Measurements from ENCODE around the gene MUC4.
"Not testable (repeated sequence)": the region's sequence is repeated elsewhere in the genome, so short reads cannot be mapped to it uniquely, and the experiment has no call there.

The MUC4 gene

GRCh38 chr3:195762249-195762585, 49.5 kb downstream of the MUC4 start:
- DNase-seq (ENCODE audit: low read depth in 1 of 2, low spot score in 1 of 2) = no peak

DNA sequence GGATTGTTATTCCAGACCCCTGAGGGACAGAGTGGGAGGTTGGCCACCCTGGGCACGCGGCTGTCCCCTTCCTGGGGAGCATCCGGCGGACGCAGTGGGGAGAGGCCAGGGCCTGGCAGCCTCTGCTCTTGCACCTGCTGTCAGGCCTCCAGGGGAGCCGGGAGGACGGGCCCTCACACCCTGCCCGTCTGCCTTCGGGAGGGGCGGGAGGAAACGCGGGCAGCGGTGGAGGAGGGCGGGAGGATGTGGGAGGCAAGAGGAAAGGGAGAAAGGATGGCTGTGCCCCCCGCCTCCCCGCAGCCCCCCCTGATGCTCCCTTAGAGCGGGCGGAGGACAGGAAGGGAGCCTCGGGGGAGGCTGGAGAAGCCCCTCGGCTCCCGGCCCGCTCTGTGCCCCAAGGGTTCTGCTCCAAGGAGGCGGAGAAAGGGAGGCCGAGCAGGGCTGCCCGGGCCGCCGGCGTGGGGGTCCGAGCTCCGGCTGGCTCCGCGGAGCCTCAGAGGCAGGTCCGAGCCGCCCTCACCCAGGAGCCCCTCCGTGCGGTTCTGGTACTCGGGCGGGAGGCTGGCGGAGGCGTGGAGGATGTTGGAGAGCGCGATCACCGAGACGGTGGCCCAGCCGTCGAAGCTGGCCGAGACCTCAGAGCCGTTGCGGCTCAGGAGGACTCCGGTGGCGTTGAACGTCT, 50.0 kb downstream of the MUC4 start:
- DNase-seq (ENCODE audit: low read depth in 1 of 2, low spot score in 1 of 2) = no peak

GRCh38 chr3:195761123-195761566, 50.6 kb downstream of the MUC4 start:
- DNase-seq (ENCODE audit: low read depth in 1 of 2, low spot score in 1 of 2) = no peak

- no peak for DNase-seq (ENCODE audit: low read depth in 1 of 2, low spot score in 1 of 2)
These were observed 51.2 kb downstream of the MUC4 start for GRCh38 chr3:195760345-195761122.

DNA sequence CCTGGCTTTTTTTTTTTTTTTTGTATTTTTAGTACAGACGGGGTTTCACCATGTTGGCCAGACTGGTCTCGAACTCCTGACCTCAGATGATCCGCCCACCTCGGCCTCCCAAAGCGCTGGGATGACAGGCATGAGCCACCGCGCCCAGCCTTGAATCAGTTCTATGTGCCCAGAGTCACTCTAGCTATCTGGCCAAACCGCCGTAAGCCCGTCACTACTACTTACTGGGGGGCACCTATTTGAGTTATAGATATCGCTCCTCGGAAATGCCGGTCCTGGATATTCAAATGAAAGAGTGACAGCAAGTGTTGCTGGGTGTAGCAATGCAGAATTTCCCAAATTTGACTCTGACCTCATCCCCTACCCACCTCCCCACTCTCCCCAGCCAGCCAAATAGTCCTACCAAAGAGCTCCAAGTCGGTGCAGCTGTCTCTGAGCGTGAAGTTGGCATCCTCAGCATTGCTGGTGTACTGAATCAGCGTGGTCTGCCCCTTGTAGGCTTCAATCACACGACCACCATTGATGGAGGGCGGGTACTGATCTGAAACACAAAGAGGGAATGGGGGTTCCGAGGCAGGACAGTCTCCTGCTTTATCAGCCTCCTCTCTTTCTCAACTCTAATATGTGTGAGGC, 52.9 kb downstream of the MUC4 start:
- DNase-seq (ENCODE audit: low read depth in 1 of 2, low spot score in 1 of 2) = no peak

DNA sequence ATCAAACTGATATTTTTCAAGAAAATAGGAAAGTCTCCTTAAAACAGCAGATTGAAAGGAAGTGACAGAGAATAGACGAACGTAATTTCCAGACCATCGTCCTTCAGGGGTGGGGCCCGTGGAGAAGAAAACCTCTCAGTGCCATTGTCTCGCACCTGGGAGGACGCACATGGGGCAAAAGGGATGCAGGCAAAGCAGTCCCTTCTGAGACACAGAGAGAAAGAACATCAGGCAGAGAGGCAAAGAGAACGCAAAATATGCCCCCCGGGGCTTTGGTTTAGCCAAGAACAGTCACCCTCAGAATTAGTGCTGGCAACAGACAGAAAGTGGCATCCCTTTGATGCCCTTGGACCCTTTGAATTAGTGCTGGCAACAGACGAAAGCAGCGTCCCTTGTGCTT, 53.9 kb downstream of the MUC4 start:
- no peak for DNase-seq (ENCODE audit: low read depth in 1 of 2, low spot score in 1 of 2)

DNA sequence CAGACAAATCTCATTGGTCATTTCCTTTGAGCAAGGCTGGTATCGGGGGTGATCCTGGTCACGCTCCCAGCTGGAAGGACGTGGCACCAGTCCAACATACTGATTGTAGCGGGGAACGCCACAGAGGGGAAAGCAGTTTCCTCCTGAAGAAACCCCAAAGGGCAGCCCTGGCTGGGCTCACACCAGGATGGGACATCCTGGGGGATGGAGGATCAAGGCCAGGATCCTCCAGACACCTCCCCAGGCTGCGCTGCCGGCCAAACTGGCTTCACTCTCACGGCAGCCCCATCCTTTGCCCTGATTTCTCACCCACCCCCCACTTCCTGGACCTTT, 54.3 kb downstream of the MUC4 start:
- DNase-seq (ENCODE audit: low read depth in 1 of 2, low spot score in 1 of 2) = no peak

DNA sequence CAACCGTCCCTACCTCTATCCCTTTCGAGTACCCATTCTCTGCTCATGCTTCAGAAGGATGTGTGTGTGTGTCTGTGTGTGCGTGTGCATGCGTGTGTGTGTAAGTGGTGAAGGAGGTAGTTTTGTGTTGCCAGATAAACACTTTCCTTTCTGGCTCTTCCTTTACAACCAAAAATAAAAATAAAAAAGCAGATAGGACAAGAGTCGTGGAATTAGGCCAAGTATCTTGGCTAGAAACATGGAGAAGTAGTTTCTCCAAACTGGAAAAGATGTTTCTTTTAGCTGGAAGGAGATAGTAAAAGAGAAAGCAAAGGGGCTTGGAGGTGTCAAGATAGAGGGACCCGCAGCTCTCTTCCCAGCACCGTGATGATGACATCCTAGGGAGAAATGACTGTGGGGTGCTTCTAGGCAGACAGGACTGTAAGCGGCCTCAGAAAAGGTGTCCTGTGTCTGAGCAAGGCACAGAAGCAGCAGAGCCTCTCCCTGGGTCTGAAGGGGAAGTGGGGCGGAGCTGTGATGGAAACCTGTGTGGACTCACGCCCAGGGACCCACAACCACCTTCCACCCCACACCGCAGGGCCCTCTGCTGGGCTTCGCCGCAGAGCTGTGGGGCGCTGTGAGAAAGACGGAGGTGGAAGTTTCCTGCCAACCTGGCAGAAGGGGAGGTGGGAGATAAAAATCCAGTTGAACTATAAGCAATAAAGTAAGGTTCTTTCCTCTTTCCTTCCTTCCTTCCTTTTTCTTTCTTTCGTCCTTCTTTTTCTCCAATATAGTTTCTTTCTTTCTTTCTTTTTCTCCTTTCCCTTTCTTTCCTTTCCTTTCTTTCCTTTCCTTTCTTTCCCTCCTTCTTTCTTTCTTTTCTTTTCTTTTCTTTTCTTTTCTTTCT, 55.7 kb downstream of the MUC4 start:
- DNase-seq (ENCODE audit: low read depth in 1 of 2, low spot score in 1 of 2) = no peak

GRCh38 chr3:195755391-195755790, 56.3 kb downstream of the MUC4 start:
- DNase-seq (ENCODE audit: low read depth in 1 of 2, low spot score in 1 of 2) = no peak

DNA sequence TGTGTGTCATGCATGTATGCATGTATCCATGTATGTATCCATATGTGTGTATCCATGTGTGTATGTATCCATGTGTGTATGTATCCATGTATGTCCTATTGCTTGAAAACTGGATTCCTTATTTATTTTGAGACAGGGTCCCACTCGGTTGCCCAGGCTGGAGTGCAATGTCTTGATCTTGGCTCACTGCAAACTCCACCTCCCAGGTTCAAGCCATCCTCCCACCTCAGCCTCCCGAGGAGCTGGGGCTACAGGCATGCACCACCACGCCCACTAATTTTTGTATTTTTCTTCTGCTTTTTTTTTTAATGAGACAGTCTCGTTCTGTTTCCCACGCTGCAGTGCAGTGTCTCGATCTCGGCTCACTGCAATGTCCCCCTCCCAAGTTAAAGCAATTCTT, 56.8 kb downstream of the MUC4 start:
- no peak for DNase-seq (ENCODE audit: low read depth in 1 of 2, low spot score in 1 of 2)

GRCh38 chr3:195754141-195754540, 57.6 kb downstream of the MUC4 start:
- DNase-seq (ENCODE audit: low read depth in 1 of 2, low spot score in 1 of 2) = no peak

GRCh38 chr3:195753581-195753980, 58.1 kb downstream of the MUC4 start:
- DNase-seq (ENCODE audit: low read depth in 1 of 2, low spot score in 1 of 2) = no peak

- no peak for DNase-seq (ENCODE audit: low read depth in 1 of 2, low spot score in 1 of 2)
These were observed 59.0 kb downstream of the MUC4 start for GRCh38 chr3:195752546-195753331.

DNA sequence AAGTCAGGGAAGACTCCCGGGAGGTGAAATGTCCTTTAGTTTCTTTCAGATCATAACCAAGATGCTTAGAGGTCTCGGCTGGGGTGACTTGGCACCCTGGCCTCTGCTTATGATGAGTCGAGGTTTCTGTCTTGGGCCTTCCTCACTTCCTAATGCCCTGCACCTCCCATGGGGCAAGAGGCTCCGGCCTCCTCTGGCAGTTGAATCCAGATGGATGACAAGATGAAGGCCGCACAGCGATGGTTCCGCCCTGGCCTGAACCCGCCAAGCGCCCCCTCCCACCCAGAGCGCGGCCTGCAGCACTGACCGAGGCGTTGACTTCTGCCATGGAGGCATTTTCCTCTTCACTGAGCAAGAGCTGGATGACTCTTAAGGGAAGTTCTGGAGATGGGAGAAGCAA, 59.7 kb downstream of the MUC4 start:
- no peak for DNase-seq (ENCODE audit: low read depth in 1 of 2, low spot score in 1 of 2)

DNA sequence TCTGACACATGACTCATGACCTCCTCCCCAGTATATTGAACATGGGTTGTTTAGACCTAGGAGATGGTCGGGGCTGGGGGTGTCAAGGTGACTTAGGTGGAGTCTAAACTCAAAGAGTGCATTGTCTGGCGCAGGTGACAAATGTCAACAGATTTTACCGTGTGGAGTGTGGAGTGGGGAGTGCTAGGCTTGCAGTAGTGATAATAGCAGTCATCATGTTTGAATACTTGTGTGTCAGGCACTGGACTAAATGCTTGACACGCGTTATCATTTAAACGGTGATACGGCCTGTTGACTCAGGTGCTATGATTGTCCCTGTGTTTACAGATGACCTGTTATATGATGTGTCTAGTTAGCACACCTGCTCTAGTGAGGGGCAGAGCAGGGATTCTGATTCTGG, 60.2 kb downstream of the MUC4 start:
- no peak for DNase-seq (ENCODE audit: low read depth in 1 of 2, low spot score in 1 of 2)

DNA sequence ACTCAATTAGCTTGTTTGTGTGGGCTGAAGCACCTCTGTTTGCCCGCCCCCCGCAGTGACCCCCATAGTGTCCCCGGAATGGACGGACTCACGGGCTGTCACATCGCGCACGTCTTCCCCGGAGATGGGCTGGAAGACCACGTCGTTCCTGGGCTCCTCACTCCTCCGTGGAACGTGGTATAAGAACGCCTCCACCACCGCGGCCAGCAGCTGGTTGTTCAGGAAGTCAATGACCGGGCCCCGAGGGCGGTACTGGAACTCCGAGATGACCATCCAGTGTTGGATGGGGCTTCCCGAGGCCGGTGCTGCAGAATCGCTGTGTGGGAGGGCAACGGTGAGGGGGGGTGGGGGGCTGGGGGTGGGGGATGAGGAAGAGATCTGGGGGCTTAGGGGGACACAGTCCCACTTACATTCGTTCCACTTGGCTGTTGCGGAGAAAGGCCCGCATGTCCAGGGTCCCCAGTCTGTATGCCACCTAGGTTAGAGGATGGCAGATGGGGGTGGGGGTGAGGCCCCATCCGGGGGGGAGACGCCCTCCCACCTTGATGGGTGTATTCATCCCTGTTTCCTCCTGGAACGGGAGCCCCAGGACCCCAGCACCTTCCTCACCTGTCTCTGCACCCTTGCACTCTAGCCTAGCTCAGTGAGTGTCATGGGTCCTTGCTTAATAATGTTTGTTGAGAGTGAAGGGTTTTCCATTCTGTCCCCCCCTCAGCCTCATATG, 60.8 kb downstream of the MUC4 start:
- no peak for DNase-seq (ENCODE audit: low read depth in 1 of 2, low spot score in 1 of 2)

GRCh38 chr3:195749101-195749500, 62.6 kb downstream of the MUC4 start:
- not testable (repeated sequence) for DNase-seq (ENCODE audit: low read depth in 1 of 2, low spot score in 1 of 2)

GRCh38 chr3:195748661-195749060, 63.1 kb downstream of the MUC4 start:
- DNase-seq (ENCODE audit: low read depth in 1 of 2, low spot score in 1 of 2) = no peak

GRCh38 chr3:195746751-195747150, 65.0 kb downstream of the MUC4 start:
- DNase-seq (ENCODE audit: low read depth in 1 of 2, low spot score in 1 of 2) = no peak

DNA sequence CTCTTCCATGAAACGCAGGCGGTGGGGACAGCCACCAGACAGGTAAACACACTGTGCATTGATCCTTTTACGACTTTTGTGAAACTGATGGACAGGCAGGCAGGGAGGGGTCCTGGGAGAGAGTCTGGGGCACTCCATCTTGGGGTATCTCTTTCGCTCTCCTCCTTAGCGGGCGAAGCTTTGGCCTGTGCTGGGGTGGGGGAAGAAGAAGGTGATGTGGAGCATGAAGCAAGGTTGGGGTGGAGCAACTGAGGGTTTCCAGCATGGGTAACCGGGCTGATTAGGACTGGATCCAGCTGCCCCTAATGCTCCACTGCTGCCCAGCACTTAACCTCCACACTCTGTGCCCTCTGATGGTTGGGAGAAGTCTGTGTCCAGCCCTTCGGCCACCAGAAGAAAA, 65.4 kb downstream of the MUC4 start:
- no peak for DNase-seq (ENCODE audit: low read depth in 1 of 2, low spot score in 1 of 2)

Data from stimulated activated CD4-positive, alpha-beta T cell treated with anti-CD3 and anti-CD28 coated beads, Interleukin-15, amount 100 ng/mL, for 1 hour (primary cell).